CD4-positive, alpha-beta T cell treated with Interleukin-15 for 4 hours (primary cell): ENCODE measurements around the gene HORMAD1.
A peak's percentile ranks its signal among the peaks of the same experiment; 100 is the strongest.
"Not testable (repeated sequence)": the region's sequence is repeated elsewhere in the genome, so short reads cannot be mapped to it uniquely, and the experiment has no call there.

ENCODE experiments used
- DNase-seq: peaks from one replicate; pipeline ENCODE4 v3.0.0-alpha.2; 2020; ENCODE audit warnings: low spot score

Gene HORMAD1

GRCh38 chr1:150720703-150721102 lies at the start of gene HORMAD1:
HORMAD1 (minus strand) TSS chr1:150720895; CDS start chr1:150719505, 1,390 bp downstream.
- DNase-seq = no peak

GRCh38 chr1:150767704-150768103 lies 47.0 kb upstream of the HORMAD1 start:
- DNase-seq = not testable (repeated sequence)

DNA sequence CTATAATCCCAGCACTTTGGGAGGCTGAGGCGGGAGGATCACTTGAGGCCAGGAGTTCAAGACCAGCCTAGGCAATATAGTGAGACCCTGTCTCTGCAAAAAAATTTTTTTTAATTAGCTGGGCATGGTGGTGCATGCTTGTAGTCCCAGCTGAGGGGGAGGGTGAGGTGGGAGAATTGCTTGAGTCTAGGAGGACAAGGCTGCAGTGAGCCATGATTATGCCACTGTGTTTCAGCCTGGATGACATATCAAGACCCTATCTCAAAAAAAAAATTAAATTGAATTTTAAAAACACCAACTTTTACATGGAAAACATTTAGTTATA lies 45.2 kb upstream of the HORMAD1 start:
- DNase-seq = not testable (repeated sequence)

GRCh38 chr1:150765296-150765976 lies 44.7 kb upstream of the HORMAD1 start, which contains the start of gene CTSS:
CTSS (minus strand) TSS chr1:150765778; CDS start chr1:150764763, 1,015 bp downstream.
- DNase-seq = peak; percentile 36

- peak; percentile 16 for DNase-seq
These were observed 44.0 kb upstream of the HORMAD1 start for GRCh38 chr1:150764617-150765101.

GRCh38 chr1:150763018-150763417 lies 42.3 kb upstream of the HORMAD1 start:
- no peak for DNase-seq

DNA sequence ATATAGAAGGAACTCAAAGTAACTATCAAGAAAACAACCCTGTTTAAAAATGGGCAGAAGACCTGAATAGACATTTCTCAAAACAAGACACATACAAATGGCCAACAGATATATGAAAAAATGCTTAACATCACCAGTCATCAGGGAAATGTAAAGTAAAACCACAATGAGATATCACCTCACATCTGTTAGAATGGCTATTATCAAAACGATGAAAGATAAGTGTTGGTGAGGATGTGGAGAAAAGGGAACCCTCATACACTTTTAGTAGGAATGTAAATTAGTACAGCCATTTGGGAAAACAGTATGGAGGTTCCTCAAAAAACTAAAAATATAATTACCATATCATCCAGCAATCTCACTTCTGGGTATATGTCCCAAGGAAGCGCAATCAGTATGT lies 41.9 kb upstream of the HORMAD1 start:
- no peak for DNase-seq

DNA sequence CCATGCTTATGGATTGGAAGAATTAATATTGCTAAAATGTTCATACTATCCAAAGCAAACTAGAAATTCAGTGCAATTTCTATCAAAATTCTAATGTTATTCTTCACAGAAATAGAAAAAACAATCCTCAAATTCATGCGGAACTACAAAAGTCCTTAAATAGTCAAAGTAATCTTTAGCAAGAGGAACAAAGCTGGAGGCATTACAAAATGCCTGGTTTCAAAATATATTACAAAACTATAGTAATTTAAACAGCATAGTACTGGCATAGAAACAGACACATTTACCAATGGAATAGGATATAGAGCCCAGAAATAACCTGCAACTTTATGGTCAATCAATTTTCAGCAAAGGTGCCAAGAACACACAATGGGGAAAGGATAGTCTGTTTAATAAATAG lies 41.1 kb upstream of the HORMAD1 start:
- DNase-seq = no peak

DNA sequence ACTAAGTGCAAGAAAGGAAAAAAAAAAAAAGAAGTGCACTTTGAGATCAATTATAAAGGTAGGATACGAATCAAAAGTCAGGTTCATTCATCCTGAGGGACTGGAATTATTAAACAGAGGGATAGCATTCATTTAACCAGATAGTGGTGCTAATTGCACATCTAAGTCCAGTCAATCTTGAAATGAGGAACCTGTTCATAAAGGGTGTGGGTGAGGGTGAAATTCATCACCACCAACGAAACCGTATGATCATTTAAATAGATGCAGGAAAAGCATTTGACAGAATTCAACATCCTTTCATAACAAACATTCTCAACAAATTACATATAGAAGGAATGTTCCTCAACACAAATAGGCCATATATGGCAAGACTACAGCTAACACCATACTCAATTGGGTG lies 39.3 kb upstream of the HORMAD1 start:
- DNase-seq = no peak

DNA sequence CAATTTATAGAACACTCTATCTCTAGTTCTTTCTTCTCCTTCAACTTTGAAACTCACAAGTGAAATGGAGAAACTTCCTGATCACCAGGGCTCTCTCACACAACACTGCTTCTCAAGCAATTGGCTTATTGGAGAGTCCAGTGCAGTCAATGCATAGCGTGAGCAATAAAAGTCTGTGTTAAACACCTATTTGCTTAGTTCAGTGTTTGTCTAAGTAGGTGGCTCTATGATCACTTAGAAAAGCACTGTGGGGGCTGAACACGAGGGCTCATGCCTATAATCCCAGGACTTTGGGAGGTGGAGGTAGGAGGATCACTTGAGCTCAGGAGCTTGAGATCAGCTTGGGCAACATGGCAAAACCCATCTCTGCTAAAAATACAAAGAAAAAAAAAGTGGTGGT lies 32.7 kb upstream of the HORMAD1 start:
- no peak for DNase-seq

DNA sequence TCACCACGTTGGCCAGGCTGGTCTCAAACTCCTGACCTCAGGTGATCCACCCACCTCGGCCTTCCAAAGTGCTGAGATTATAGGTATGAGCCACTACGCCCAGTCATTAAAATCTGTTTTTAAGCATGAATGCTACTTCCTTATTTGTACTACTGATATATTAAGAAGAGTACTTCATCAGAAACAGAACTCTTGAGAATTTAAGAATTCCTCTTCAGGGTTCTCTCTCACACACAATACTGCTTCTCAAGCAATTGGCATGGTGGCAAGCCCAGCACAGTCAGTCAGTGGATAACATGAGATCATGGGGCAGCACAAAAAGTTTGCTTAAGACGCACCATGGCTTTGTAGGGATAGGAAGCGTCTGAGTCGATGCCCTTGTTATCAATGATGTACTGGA lies 30.7 kb upstream of the HORMAD1 start:
- no peak for DNase-seq

DNA sequence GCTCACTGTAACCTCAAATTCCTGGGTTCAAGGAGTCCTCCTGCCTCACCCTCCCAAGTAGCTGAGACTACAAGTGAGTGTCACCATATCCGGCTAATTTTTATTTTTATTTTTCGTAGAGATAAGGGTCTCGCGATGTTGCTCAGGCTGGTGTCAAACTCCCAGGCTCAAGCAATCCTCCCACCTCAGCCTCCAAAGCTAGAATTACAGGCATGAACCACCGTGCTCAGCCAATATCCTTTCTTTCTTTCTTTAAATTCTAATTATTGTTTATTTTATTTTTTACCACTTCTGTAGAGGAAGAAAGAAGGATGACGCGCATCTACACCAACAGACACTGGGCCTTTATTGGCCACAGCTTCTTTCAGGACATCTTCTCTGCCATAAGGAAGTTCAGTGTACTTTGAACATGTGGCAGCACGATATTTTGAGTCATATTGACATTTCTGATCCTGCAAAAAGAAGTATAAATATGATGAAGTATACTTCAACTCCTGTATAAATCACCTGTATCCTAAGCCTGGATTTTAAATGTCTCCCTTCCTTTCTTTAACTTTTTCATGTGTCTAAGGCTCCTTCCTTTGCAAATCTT lies 29.1 kb upstream of the HORMAD1 start:
- DNase-seq = no peak

GRCh38 chr1:150748878-150749719 lies 28.4 kb upstream of the HORMAD1 start:
- DNase-seq = no peak

DNA sequence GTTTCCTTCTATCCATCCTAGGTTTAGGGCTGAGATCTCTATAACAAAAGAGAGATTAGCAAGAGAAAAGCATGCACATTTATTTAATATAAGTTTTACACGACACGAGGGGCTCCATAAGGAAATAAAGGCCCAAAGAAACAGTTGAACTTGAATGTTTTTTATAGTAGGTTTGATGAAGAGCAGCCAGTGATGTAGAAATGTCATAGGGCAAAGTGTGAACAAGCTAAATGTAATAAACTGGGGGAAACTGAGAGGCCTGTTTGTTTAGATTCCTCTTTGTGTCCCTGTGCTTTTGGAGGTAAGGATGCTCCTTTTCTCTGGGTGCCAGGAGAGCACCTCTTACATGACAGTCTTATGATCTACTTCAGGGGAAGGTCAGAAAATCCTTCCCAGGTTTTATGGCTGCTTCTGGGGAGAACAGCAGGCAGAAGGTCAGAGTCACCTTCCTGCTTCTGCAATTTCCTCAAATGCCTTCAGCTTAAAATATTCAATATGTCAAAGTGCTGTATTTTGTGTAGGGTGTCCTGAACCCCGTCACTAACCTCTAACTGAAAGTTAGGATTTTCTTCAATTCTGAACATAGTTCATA lies 9.5 kb upstream of the HORMAD1 start:
- no peak for DNase-seq

DNA sequence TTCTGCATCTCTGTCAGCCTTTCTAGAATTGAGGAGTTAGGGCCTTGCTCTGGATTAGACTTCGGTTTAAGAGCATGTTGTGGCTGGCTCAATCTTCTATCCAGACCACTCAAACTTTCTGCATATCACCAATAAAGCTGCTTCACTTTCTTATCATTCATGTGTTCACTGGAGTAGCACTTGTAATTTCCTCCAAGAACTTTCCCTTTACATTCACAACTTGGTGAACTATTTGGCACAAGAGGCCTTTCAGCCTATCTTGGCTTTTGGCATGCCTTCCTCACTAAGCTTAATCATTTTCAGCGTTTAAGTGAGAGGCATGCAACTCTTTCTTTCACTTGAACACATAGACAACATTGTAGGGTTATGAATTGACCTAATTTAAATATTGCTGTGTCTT lies 3.6 kb upstream of the HORMAD1 start:
- DNase-seq = no peak

DNA sequence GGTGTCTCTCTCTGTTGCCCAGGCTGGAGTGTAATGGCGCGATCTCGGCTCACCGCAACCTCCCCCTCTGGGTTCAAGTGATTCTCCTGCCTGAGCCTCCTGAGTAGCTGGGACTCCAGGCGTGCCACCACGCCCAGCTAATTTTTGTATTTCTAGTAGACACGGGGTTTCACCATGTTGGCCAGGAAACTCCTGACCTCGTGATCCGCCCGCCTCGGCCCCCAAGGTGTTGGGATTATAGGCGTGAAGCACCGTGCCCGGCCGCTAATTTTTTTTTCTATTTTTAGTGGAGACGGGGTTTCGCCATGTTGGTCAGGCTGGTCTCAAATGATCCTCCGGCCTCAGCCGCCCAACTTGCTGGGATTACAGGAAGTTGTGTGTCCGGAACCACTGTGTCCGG lies 597 bp downstream of the HORMAD1 start:
- DNase-seq = no peak

DNA sequence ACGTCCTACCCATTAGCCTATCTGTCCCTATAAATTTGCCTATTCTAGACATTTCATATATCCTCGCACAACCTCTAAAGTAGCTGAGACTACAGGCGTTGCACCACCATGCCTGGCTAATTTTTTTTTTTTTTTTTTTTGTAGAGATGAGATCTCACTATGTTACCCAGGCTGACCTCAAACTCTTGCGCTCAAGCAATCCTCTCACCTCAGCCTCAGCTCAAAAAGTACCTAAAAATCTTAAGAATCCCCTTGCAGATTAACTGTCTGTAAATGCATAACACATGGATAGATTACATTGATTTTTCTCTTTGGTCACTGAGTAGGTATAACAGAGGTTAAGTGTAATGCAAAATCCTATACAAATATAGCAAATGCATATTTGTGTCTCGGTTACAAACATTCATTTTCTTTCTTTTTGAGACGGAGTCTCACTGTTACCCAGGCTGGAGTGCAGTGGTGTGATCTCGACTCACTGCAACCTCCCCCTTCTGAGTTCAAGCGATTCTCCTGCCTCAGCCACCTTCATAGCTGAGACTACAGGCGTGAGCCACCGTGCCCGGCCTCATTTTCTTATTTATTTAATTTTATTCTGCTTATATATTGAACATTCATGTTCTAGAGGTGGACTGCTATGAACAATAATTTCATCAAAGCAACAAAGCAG lies 2.3 kb downstream of the HORMAD1 start:
- no peak for DNase-seq

GRCh38 chr1:150709031-150709430 lies 11.7 kb downstream of the HORMAD1 start:
- DNase-seq = not testable (repeated sequence)

DNA sequence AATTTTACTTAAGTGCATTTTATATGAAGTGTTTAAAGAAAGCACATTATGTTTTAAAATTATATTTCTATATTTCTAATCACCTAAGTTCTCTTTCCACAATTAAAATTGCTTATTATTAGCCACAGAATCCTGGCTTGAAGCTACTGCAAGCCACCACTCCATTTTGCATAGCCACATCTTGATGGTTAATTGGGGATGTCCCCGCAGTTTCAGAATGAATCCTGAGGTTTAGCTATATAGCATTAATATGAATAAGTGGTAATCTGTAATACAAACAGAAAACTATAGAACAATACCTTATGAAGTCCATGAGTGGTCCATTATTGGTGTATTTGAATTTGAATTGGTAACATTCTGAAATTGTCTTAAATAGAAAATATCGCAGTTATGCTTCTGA lies 12.1 kb downstream of the HORMAD1 start:
- no peak for DNase-seq

DNA sequence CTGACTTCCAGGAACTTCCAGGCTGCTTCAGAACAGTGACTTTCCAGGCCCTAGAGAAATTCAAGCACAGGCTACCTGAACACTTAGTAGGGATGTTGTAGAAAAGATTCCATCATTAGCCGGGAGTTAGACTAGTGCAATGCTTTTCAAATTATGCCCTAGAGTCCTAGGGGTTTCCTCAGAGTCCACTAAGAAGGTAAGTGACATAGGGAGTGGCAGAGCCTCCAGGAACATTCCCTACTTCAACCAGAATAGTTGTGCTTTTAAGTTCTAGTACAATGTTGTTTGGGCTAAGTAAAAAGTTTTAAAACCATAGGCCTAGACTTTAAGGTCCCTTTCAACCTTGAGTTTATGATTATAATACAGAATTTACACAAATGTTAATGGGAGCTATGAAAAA lies 14.6 kb downstream of the HORMAD1 start:
- no peak for DNase-seq

DNA sequence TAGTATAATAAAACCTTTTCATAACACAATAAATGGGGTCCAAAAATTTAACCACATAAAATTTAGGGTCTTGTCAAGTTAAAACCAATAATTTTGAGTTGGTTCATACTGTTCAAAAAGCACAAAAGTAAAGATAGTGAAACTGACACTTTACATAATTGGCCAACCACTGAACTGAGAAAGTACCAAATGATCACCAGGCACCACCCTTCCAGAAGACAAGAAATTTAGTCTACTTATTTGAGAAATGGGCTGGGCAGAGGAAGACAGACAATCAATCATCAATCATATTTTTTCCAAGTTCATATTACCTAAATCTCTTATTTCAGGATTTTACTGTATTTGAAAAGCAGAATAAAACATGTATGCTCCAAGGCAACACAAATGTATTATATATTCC lies 17.3 kb downstream of the HORMAD1 start:
- no peak for DNase-seq
